Neural cell (in vitro differentiated cells): Measurements from ENCODE around the gene POGLUT2.

Experiments used
- EP300 ChIP-seq: fragments of 450-650 bp; conservative IDR thresholded peaks from 2 replicates; pipeline ENCODE4 v1.6.1; 2014; ENCODE audit warnings: antibody characterized with exemption, mild to moderate bottlenecking, moderate library complexity; ENCODE audit not compliant: poor library complexity, severe bottlenecking
- EZH2 ChIP-seq: fragments of 200-600, 300-800 bp; shearing (Covaris generic), sonication (generic); IDR thresholded peaks from 2 replicates; pipeline ENCODE4 v1.6.1; 2014; ENCODE audit warnings: antibody characterized with exemption, low read length, borderline replicate concordance, mild to moderate bottlenecking; ENCODE audit not compliant: insufficient read depth, poor library complexity, severe bottlenecking
- MXI1 ChIP-seq: fragments of 450-650 bp; conservative IDR thresholded peaks from 2 replicates; pipeline ENCODE4 v1.6.1; 2014; ENCODE audit warnings: antibody characterized with exemption, mild to moderate bottlenecking; ENCODE audit not compliant: poor library complexity, severe bottlenecking
- POLR2AphosphoS5 ChIP-seq: IDR thresholded peaks from 2 replicates; pipeline ENCODE4 v1.6.1; 2012
- TF ChIP-seq, protein P1 (sequence below): fragments of 450-650 bp; IDR thresholded peaks from 2 replicates; pipeline ENCODE4 v1.5.1; 2014; ENCODE audit warnings: antibody characterized with exemption, mild to moderate bottlenecking, moderate library complexity; ENCODE audit not compliant: poor library complexity, severe bottlenecking
- TF ChIP-seq, protein P2 (sequence below): IDR thresholded peaks from 2 replicates; pipeline ENCODE4 v1.6.1; 2012; ENCODE audit warnings: borderline replicate concordance

GRCh38 chr13:102825921-102826706, 27.3 kb upstream of the POGLUT2 start:
- TF ChIP-seq, protein P1, sequence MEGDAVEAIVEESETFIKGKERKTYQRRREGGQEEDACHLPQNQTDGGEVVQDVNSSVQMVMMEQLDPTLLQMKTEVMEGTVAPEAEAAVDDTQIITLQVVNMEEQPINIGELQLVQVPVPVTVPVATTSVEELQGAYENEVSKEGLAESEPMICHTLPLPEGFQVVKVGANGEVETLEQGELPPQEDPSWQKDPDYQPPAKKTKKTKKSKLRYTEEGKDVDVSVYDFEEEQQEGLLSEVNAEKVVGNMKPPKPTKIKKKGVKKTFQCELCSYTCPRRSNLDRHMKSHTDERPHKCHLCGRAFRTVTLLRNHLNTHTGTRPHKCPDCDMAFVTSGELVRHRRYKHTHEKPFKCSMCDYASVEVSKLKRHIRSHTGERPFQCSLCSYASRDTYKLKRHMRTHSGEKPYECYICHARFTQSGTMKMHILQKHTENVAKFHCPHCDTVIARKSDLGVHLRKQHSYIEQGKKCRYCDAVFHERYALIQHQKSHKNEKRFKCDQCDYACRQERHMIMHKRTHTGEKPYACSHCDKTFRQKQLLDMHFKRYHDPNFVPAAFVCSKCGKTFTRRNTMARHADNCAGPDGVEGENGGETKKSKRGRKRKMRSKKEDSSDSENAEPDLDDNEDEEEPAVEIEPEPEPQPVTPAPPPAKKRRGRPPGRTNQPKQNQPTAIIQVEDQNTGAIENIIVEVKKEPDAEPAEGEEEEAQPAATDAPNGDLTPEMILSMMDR: no peak
- TF ChIP-seq MXI1 (no peak), EP300 (no peak), POLR2AphosphoS5 (no peak), EZH2 (no peak)
- TF ChIP-seq, protein P2, sequence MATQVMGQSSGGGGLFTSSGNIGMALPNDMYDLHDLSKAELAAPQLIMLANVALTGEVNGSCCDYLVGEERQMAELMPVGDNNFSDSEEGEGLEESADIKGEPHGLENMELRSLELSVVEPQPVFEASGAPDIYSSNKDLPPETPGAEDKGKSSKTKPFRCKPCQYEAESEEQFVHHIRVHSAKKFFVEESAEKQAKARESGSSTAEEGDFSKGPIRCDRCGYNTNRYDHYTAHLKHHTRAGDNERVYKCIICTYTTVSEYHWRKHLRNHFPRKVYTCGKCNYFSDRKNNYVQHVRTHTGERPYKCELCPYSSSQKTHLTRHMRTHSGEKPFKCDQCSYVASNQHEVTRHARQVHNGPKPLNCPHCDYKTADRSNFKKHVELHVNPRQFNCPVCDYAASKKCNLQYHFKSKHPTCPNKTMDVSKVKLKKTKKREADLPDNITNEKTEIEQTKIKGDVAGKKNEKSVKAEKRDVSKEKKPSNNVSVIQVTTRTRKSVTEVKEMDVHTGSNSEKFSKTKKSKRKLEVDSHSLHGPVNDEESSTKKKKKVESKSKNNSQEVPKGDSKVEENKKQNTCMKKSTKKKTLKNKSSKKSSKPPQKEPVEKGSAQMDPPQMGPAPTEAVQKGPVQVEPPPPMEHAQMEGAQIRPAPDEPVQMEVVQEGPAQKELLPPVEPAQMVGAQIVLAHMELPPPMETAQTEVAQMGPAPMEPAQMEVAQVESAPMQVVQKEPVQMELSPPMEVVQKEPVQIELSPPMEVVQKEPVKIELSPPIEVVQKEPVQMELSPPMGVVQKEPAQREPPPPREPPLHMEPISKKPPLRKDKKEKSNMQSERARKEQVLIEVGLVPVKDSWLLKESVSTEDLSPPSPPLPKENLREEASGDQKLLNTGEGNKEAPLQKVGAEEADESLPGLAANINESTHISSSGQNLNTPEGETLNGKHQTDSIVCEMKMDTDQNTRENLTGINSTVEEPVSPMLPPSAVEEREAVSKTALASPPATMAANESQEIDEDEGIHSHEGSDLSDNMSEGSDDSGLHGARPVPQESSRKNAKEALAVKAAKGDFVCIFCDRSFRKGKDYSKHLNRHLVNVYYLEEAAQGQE: no peak
